ENCODE data around the gene CAMKV.
"Not testable (repeated sequence)": the region's sequence is repeated elsewhere in the genome, so short reads cannot be mapped to it uniquely, and the experiment has no call there.

The CAMKV gene, protein sequence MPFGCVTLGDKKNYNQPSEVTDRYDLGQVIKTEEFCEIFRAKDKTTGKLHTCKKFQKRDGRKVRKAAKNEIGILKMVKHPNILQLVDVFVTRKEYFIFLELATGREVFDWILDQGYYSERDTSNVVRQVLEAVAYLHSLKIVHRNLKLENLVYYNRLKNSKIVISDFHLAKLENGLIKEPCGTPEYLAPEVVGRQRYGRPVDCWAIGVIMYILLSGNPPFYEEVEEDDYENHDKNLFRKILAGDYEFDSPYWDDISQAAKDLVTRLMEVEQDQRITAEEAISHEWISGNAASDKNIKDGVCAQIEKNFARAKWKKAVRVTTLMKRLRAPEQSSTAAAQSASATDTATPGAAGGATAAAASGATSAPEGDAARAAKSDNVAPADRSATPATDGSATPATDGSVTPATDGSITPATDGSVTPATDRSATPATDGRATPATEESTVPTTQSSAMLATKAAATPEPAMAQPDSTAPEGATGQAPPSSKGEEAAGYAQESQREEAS

DNA sequence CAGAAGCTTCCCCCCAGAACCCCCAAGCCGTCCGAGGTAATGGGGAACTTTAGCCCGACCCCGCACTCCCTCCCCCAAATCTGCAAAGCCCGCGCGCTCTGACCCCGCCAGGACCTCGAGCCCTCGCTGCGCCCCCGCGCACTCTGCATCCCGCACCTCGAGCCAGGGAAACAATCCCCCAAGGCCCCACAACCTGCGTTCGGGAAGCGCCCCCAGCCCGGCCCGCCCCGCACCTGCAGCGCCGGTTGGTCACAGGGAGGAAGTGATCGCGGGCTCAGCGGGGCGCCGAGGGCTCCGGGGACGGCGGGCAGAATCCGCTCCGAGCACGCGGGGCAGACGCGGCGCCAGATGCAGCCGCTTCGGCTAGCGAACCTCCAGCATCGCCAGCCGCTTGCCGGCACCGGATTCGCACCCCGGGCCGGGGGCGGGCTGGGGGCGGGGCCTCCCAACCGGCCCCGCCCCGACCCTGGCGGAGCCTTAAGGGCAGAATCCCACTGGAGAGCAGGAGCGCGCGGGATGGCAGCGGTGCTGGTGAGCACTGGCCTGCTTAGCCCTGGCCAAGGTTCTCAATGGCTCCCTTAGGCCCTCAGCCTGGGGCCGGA lies at the start of gene CAMKV:
CAMKV (minus strand) TSS at position 382 of the 602 bp plus-strand sequence. CDS start 7,518 bp downstream, outside the sequence.
- no peak for DNase-seq

DNA sequence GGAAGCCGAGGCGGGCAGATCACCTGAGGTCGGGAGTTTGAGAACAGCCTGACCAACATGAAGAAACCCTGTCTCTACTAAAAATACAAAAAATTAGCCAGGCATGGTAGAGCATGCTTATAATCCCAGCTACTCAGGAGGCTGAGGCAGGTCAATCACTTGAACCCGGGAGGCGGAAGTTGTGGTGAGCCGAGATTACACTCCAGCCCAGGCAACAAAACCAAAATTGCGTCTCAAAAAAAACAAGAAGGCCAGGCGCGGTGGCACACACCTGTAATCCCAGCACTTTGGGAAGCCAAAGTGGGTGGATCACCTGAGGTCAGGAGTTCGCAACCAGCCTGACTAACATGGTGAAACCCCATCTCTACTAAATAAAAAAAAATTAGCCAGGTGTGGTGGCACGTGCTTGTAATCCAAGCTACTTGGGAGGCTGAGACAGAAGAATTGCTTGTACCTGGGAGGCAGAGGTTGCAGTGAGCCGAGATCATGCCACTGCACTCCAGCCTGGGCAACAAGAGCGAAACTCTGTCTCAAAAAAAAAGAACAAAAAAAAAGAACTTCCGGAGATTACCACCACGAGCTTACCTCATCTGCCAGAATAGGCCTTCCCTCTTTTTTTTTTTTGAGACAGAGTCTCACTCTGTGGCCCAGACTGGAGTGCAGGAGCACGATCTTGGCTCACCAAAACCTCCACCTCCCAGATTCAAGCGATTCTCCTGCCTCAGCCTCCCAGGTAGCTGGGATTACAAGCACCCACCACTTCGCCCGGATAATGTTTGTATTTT lies 48.3 kb upstream of the CAMKV start:
- not testable (repeated sequence) for DNase-seq

DNA sequence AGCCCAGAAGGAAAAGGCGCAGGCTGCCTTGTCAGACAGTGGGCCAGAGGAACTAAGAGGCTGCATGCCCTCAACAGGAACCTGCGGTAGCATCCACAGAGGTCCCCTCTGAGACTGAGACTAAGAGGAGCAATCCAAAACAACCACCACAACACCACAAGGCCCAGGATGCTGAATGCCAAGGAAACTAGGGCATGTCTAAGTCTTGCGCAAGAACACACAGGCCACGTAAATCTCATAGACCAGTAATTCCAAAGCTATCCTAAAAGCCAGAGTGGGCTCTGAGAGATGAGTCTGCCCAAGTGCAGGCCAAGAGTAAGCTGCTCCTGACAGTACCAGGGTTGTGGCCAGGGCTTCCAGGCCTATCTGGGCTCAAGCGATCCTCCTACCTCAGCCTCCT lies 47.0 kb upstream of the CAMKV start:
- DNase-seq: no peak

DNA sequence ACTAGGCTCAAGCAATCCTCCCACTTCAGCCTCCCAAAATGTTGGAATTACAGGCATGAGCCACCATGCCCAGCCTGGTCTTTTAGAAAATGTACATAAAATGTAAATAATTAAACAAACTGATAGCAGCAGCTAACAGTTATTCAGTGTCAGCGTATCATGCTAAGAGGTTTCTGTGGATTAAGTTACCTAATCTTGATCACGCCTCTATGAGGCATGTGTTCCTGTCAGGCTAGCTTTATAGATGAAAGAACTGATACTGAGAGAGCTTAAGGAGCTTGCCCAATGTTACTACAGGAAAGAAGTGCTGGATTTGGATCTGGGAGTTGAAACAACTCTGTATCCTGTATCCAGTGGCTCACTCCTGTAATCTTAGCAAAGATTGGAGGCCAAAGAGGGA lies 45.2 kb upstream of the CAMKV start:
- no peak for DNase-seq

DNA sequence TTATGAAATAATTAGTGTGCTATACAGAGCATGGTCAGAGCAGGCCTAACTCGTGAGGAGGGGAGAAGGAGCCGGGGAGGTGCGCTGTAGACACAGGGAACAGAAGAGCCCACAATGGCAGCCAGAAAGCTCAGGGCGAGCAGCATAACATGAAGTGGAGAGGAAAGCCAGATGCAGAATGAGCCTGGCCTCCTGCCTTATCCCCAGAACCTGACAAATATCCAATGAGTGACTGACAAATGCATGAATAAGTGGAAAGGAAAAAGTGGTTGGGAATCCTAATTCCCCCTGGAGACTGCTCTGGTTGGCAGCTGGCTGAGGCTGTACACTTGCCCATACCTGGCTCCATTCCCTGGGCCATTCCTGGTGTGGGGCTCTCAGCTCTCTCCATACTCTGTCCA lies 43.2 kb upstream of the CAMKV start:
- DNase-seq: no peak

DNA sequence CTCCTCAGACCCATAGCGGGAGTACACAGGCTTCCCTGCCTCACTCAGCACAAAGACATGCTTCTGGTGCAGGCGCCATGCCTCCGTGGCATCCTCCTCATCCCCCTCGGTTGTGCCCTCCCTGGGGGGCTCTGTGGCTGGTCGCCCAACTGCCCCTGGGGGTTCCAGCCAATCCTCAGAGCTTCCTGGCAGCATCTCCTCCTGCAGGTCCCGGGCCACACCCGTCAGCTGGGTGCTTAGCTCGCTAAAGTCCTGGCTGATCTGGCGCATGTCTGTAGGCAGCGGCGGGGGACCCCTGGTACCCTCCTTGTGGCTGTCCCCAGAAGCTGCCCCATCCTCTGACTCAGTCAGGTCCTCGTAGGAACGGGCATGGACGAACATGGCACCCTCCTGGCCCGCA lies 41.9 kb upstream of the CAMKV start:
- no peak for DNase-seq

DNA sequence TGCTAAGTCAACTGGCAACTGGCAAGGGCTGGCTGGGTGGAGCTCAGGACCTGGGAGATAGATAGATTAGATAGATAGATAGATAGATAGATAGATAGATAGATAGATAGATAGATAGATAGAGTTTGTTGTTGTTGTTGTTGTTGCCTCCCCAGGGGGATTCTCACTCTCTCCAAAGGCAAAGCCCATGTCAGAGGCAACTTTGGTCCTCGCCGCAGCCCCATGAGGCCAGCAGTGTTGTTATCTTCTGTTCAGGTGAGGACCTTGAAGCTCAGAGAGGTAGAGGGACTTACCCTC lies 41.4 kb upstream of the CAMKV start:
- no peak for DNase-seq

DNA sequence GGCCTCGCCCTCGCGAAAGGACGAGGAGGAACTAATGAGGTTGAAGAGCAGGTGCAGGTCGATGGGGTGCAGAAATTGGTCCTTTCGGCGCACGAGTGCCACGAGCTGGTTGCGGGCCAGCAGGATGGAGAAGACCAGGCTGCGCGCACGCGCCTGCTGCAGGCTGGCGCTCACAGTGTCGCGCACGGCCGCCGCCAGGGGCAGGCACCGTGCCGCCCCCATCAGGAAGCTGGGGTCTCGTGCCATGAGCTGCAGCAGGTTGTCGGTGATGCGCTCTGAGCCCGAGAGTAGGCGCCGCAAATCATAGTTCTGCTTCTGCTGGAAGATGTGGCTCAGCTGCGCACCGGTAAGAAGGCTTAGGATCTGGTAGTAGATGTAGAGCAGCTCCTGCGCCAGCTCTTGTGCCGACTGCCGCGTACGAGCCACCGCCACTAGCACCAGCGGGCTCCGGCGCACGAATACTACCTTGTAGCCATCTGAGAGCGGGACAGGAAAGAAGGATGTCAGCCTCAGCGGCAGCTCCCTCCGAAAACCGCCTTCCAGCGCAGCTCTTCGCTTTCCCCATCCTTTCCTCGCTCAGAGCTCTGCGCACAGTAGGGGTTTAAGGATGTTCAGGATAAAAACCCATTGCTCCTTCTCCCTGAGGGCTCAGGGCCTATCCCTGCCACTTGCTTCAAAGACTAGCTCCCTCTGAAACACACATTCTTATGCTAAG lies 40.9 kb upstream of the CAMKV start:
- DNase-seq: no peak

DNA sequence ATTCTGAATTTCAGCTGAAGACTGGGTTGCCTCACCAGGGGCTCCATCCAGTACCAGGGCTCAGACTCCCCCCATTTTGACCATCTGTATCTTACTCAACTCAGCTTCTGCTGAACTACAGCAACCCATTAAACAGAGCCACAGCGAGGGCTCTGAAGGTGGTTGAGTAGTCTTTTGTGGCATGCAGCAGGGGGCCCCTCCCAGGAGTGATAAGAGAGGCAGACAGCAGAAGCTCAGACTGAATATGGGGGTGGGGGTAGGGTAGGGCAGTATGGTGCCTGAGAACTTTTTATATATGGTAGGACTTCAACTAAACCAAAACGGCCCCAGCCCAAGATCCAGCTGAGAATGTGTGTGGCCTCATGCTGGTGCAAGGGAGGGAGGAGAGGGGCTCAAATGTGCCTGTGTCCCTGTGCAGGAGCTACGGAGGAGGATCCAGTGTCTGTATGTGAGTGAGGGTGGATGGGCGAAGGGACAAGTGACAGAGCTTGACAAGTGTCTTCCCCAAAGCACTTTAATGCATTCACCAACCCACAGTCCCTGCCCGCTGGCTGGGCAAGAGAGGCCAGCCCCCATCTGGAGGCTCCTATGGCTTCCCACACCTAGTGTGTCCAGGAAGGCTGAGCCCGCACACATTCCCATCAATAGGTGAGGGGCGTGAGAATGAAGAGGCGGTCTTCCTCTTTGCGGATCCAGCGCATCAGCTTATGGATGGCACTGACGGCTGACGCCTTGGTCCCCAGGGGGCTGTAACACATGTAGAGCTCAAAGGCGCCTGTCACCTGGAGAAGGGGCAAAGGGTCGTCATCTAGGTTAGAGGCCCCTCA lies 38.9 kb upstream of the CAMKV start:
- no peak for DNase-seq

DNA sequence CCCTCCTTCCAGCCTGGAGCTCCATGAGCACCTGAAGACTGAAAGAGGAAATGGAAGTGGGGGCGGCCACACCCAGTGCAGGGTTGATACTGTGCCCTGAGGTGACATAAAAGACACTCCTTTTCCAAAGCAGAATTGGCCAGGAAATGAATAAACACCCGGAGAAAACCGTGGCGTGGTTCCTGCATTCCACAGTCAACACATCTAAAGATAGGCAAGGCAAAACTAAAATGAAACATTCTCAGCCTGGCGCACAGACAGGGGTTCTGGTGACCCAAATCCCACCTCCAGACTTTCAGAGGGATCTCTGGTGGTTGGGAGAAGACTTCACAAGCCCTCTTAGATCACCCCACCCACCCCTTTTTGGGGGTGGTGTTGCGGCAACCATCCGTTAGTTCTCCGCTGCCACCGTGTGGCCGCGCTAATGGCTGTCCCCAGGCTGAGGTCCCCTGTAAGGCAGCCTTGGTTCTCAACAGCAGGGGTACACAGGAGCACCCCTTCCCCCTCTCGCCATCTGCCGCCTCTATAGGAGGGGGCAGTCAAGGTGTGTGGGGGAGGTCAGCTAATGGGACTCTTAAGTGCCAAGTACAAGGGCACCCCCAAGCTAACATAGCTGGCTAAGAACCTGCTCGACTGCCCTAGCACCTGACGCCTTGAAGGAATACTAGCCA lies 36.5 kb upstream of the CAMKV start:
- DNase-seq: peak; percentile 43 to 55

DNA sequence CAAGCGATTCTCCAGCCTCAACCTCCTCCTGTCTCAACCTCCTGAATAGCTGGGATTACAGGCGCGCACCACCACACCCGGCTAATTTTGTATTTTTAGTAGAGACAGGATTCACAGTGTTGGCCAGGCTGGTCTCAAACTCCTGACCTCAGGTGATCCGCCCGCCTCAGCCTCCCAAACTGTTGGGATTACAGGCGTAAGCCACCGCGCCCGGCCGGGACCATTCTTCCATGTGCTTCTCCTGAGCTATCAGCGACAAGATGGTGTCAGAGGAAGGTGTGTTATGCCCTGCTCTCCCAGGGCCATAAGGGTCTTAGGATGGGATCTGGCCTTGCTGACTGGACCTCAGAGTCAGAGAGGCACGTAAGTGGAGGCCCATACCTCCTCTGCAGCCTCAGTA lies 34.7 kb upstream of the CAMKV start:
- DNase-seq: not testable (repeated sequence)

DNA sequence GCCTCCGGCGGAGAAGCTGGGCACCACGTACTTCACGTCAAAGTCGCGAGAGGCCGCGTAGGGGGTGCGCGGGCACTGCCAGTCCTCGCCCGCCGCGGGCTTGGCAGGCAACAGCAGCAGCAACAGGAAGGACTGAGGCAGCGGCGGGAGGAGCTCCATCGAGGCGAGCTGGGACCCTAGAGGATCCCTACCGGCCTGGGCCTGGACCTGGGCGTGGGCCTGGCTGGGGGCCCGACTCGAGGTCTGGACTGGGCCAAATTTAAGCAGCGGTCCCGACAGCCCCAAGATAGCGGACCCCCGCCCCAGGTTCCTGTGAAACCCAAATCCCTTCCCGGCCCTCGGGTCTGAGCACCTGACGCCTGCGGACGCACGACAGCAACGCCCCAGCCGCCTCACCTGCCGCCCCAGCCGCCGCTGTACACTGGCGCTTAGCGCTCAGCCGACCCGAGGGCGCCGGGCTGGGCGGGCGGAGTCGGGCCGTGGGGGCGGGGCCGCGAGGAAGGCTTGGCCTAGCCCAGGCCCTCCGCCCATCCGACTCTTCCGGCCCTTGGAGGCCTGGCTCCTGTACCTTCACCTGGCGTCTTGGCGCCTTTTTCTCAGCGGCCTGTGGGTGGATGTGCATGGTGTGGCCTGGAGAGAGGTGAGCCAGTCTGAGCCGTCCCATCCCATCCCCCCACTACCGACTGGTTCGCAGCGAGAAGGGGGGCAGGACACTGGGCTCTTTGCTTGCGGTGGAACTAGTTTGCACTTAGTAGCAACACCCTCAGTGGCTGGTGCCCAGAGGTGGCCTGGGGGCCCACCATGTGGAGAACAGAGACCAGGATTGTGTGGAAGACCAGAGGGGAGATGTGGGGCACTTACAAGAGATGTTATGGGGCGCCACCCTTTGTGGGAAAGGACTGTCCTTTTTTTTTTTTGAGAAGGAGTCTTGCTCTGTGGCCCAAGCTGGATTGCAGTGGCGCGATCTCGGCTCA lies 34.0 kb upstream of the CAMKV start, which contains the start of gene MST1R:
MST1R (minus strand) TSS at position 423 of the 974 bp plus-strand sequence; CDS start at position 159, 264 bp downstream.
- peak; percentile 74 to 77 for DNase-seq

DNA sequence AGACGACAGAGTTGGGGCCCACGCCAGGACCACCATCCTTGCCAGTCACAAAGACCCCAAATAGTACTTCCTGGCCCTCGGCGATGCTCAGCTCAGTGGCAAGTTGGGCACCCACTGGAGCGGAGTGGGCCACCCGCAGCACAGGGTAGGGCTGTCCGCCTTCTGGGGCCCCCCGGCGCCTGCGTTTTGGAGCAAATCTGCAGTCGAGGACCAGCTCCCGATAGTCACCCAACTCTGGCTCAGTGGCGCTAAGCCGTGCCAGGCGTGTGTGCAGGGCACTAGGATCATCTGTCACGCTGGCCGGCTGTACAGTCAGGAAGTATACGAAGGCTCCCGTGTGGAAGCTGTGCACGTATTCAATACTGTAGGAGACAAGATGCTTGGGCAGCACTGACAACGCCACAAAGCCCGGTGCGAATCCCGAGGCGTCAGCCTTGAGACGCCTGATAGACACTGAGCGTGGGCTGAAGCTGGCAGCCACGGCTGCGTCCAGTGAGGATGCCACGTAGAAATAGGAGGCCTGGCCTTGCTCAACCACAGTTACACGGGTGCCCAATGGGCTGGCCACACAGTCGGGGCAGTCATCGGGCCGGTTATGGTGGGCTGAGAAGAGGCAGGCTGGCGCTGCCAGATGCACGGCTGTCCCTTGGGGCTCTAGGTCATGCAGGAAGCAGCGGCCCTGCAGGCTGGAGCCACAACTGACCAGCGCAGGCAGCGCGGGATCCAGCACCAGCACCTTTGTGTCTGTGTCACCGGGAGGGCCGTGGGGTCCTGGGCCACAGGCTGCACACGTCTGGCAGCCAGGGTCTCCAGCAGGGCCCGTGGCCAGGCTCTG lies 33.0 kb upstream of the CAMKV start:
- DNase-seq: no peak

DNA sequence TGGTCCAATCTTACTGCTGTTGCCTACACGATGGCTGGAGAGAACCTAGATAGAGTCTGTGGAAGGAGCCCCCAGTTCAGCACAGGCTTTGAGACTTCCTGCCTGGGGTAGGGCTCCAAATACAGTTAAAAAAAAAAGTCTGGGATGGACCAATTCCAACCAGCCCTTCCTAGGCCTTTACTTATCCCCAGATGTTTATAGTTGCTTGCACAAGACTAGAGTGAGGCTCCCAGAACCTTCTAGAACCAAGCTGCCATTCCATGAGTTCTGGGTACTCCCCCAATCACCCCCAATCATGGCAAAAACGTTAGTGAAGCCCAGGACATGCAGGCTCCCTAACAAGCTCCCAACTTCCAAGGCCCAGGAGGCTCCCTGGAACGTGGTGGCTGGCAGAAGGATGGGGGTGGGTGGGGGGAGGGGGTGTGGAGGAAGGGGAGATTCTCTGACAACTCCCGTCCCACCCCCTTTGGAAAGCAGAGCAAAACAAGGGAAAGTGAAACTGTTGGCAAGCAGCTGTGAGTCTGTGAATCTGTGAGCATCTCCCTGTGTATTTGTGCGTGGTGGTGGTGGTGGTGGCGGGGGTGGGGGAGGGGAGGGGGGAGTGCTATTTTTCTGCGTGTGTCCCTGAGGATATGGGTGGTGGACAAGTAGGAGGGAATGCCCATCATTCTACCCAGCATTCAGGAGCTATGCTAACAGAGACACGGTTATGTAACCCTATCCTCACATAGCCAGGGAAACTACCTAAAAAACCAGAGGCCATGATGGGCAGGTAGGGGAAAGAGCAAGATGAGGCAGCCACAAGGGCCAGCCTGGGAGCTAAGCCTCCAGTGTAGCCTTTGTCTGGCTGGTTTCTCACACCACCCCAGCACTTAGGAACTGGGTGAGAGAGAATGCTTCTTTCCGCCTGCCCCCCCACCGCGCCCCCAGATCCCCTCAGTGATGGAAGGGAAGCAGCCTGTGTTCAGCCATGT lies 31.9 kb upstream of the CAMKV start:
- DNase-seq: no peak

DNA sequence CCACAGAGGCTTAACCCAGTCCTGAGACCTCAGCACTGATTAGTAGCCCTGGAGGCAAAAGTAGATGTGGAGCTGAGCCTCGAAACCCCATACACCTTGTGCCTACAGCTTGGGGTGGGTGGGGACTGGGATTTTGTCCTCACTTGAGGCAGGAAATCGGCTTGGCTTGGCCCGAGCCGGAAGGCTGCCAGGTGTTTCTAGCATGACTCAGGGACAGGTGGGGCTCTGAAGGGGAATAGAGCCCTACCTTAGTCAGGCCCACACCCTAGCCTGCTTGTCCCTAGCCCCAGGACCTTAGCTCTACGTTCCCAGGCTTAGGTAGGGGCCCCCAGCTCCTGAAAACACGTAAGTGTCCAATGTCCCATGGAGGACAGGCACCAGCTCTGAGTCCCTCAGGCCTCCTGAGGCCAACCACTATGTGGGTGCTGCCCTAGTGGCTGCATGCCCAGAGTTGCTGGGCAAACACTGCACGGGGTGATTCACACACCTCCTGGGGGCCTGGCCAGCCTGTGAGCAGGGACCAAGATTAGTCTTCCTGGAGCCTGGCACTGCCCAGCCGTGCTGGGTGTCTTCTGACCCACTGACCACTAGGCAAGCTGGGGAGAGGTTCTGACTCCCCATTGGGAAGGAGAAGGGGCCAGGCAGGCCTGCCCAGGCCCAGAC lies 30.9 kb upstream of the CAMKV start:
- DNase-seq: no peak

DNA sequence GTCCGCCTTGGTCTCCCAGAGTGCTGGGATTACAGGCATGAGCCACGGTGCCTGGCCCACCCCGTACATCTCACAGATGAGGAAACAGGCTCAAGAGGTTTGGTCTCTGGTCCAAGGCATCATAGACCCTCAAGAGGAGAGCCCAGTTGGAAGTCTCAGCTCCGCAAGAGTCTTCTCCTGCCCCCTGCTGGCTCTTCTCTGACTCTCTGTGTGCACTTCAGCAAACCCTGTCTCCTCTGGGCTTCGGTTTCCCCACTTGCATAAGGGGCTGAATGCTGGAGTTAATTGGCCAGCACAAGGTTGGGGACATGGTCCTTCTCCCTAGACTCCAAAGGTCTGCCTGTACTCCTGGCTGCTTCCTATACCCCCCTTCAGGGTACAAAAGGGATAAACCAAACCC lies 30.1 kb upstream of the CAMKV start:
- DNase-seq: no peak

DNA sequence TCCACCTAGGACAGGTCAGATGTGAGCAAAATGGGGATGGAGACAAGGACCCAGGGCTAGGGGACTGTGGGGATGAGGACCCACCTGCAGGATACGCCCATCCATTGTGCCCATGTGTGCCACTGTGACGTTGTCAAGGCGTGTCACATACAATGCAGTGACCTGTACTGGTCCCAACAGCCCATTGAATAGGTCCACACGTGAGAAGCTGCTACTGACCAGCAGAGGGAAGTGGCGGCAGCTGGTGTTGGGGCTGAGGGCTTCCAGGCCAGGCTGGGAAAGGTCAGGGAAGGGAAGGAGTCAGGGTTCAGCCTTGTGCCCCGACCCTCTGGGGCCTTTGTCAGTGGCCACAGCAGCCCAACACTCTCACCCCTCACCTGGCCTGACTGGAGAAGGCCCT lies 29.3 kb upstream of the CAMKV start:
- DNase-seq: no peak

Measured in activated CD4-positive, alpha-beta T cell treated with anti-CD3 and anti-CD28 coated beads for 4 hours (primary cell).